Measurements from ENCODE around the gene SFSWAP. TPM values are rescaled to one million over a fixed set of nuclear protein-coding genes. Genes with fewer than 3 reads are reported as not detected.
"Not testable (repeated sequence)": the region's sequence is repeated elsewhere in the genome, so short reads cannot be mapped to it uniquely, and the experiment has no call there.

The SFSWAP gene
- total RNA-seq, 1 donor, result 59.0 TPM

DNA sequence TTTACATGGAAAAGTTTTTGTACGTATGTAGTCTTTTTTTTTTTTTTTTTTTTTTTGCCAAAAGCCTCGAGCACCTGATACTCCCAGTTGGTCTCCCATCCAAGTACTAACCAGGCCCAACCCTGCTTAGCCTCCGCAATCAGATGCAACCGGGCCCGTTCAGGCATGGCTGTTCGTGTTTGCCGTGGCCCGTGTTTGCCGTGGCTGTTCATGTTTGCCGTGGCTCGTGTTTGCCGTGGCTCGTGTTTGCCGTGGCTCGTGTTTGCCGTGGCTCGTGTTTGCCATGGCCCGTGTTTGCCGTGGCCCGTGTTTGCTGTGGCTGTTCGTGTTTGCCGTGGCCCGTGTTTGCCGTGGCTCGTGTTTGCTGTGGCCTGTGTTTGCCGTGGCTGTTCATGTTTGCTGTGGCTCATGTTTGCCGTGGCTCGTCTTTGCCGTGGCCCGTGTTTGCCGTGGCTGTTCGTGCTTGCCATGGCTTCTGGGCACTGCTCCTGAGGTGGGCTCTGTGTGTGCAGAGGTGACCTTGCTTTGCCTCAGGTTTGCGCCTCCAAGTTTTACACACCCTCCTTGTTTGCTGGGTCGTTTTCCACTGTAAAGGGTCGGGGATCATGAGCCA lies 90.5 kb downstream of the SFSWAP start:
- peaks cover 11% of the 10 kb centered on the region for H3K4me1 ChIP-seq (ENCODE audit: insufficient read depth, low read length)
- H3K4me3 ChIP-seq (ENCODE audit: low read length), result no peak overlapping the region
- no peaks in the 10 kb centered on the region for H3K9me3 ChIP-seq (ENCODE audit: low read depth, low read length)
- no peaks in the 10 kb centered on the region for H3K27me3 ChIP-seq (ENCODE audit: insufficient read depth, low read length)

DNA sequence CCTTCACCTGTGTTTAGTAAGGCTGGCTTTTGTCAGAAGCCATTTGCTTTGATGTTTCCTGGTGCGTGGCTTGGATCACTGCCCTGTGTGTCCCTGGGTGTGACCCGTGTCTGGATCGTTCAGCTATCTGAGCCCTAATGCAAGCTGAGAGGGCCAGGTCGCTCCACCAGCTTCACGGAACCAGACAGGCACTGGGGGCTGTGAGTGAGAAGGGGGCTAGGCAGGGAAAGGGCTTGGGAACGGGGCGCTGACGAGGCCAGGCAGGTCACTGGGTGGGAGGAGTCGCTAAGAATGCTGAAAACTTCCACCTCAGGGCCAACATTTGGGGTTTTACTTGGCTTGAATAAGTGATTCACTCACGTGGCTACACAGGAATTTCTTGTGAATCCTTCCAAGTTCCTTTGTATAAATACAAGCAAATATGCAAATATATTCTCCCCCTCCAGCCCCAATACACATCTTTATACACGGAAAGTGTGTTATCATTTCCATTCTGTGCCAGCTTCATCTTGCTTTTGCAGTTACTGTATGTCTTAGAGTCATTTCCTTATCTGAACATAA lies 93.2 kb downstream of the SFSWAP start:
- peaks cover 13% of the 10 kb centered on the region for H3K4me1 ChIP-seq (ENCODE audit: insufficient read depth, low read length)
- no peaks in the 10 kb centered on the region for H3K9me3 ChIP-seq (ENCODE audit: low read depth, low read length)
- no peak overlapping the region for H3K4me3 ChIP-seq (ENCODE audit: low read length)
- no peaks in the 10 kb centered on the region for H3K27me3 ChIP-seq (ENCODE audit: insufficient read depth, low read length)

DNA sequence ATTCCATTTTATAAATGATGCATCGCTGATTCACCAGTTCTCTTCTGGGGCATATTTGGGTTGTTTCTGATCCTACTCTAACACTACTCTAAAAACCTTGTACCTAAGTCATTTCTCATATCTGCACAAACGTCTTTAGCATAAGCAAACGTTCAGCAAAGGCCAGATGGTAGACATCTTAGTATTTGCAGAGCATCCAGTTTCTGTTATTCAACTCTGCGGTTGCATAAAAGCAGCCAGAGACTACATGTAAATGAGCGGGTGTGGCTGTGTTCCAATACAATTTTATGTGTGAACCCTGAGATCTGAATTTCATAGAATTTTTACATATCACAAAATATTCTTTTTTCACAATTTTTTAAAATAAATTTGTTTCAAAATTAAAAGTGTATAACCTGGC lies 94.5 kb downstream of the SFSWAP start:
- no peaks in the 10 kb centered on the region for H3K9me3 ChIP-seq (ENCODE audit: low read depth, low read length)
- H3K4me3 ChIP-seq (ENCODE audit: low read length), result no peak overlapping the region
- H3K27me3 ChIP-seq (ENCODE audit: insufficient read depth, low read length), result no peaks in the 10 kb centered on the region
- H3K4me1 ChIP-seq (ENCODE audit: insufficient read depth, low read length), result peaks cover 13% of the 10 kb centered on the region

DNA sequence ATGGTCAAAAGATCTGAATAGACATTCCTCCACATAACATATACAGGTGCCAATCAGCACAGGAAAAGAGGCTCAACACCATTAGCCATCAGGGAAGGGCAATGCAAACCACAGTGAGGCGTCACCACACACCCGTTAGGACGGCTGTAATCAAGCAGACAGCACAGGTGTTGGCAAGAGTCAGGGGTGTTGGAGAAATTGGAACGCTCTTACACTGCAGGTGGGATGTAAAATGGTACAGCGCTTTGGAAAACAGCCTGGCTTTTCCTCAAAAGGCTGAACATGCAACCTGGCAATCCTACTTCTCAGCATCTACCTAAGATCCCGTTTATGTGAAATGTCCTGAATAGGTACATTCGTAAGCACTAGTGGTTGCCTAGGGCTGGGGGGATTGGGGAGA lies 95.8 kb downstream of the SFSWAP start:
- Histone ChIP-seq H3K4me1 (ENCODE audit: insufficient read depth, low read length) (peaks cover 13% of the 10 kb centered on the region), H3K27me3 (ENCODE audit: insufficient read depth, low read length) (no peaks in the 10 kb centered on the region), H3K9me3 (ENCODE audit: low read depth, low read length) (no peaks in the 10 kb centered on the region), H3K4me3 (ENCODE audit: low read length) (no peak overlapping the region)

DNA sequence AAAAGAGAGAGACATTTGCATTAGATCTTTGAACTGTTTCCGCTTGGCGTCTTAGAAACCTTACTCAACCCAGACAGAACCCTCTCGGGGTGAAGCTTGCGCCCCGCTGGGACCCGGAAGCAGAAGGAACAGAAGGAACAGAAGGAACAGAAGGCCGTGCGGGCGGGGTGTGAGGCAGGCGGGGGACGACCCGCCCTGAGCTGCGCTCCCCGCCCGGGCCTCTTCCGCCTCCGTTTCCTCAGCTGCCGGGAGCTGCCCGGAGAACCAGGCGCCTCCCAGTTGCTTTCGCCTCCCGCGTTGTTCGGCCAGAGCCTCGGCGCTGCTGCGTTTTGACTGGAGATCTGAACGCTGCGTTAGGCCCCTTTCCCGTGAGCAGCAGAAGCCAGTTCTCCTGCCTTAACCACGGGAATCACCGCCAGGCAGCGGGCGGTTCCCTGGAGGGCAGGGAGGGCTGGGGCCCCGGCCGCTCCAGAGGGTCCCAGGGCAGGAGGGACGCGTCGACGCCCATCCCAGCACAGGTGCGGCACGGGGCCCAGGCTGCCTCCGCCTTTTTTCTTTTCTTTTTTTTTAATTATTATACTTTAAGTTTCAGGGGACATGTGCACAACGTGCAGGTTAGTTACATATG lies 98.0 kb downstream of the SFSWAP start:
- peak overlapping the region; percentile 47 for H3K4me3 ChIP-seq (ENCODE audit: low read length)

DNA sequence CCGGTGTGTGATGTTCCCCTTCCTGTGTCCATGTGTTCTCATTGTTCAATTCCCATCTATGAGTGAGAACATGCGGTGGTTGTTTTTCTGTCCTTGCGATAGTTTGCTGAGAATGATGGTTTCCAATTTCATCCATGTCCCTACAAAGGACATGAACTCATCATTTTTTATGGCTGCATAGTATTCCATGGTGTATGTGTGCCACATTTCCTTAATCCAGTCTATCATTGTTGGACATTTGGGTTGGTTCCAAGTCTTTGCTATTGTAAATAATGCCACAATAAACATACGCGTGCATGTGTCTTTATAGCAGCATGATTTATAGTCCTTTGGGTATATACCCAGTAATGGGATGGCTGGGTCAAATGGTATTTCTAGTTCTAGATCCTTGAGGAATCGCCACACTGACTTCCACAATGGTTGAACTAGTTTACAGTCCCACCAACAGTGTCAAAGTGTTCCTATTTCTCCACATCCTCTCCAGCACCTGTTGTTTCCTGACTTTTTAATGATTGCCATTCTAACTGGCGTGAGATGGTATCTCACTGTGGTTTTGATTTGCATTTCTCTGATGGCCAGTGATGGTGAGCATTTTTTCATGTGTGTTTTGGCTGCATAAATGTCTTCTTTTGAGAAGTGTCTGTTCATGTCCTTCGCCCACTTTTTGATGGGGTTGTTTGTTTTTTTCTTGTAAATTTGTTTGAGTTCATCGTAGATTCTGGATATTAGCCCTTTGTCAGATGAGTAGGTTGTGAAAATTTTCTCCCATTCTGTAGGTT lies 98.8 kb downstream of the SFSWAP start:
- not testable (repeated sequence) for H3K9me3 ChIP-seq (ENCODE audit: low read depth, low read length); H3K4me1 ChIP-seq (ENCODE audit: insufficient read depth, low read length); H3K27me3 ChIP-seq (ENCODE audit: insufficient read depth, low read length); H3K4me3 ChIP-seq (ENCODE audit: low read length)

More for the DNA sequence above, 98.0 kb downstream of the SFSWAP start:
- no peaks in the 10 kb centered on the region for H3K9me3 ChIP-seq (ENCODE audit: low read depth, low read length)
- H3K4me1 ChIP-seq (ENCODE audit: insufficient read depth, low read length), result peaks cover 7% of the 10 kb centered on the region
- no peaks in the 10 kb centered on the region for H3K27me3 ChIP-seq (ENCODE audit: insufficient read depth, low read length)

DNA sequence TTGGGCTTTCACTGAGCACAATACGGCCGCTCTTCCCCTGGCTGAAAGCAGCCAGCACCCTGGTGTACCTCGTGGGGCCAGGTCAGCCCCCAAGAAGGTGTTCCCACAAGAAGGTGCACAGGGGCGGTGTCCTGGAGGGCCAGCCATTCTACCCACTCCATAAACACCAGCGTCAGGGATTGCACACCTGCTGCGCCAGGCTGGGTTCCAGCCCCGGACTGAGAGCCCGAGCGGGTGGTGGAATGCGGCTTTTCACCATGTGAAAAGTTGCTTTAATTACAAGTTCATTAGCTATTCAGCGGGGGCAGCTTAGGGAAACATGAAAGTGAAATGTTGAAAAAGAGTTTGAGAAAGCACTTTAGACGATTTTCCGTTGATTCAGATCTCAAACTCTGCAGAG lies 99.8 kb downstream of the SFSWAP start:
- Histone ChIP-seq H3K4me3 (ENCODE audit: low read length) (no peak overlapping the region), H3K27me3 (ENCODE audit: insufficient read depth, low read length) (no peaks in the 10 kb centered on the region), H3K9me3 (ENCODE audit: low read depth, low read length) (no peaks in the 10 kb centered on the region), H3K4me1 (ENCODE audit: insufficient read depth, low read length) (peaks cover 10% of the 10 kb centered on the region)

DNA sequence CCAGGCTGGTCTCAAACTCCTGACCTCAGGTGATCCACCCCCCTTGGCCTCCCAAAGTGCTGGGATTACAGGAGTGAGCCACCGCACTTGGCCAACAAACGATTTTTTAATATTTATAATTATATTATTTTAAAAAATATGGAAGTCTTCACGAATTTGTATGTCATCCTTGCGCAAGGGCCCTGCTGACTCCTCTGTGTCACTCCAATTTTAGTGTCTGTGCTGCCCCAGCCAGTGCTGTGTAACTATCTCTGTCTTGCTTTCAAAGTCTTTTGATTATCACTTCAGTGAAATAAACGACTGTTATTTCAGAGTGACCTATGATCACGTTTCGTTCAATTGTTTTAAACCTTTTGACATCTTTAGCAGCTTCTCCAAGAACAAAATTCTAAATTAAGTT lies 104.2 kb downstream of the SFSWAP start:
- H3K4me1 ChIP-seq (ENCODE audit: insufficient read depth, low read length), result peaks cover 47% of the 10 kb centered on the region
- H3K27me3 ChIP-seq (ENCODE audit: insufficient read depth, low read length), result no peaks in the 10 kb centered on the region
- no peak overlapping the region for H3K4me3 ChIP-seq (ENCODE audit: low read length)
- H3K9me3 ChIP-seq (ENCODE audit: low read depth, low read length), result no peaks in the 10 kb centered on the region

DNA sequence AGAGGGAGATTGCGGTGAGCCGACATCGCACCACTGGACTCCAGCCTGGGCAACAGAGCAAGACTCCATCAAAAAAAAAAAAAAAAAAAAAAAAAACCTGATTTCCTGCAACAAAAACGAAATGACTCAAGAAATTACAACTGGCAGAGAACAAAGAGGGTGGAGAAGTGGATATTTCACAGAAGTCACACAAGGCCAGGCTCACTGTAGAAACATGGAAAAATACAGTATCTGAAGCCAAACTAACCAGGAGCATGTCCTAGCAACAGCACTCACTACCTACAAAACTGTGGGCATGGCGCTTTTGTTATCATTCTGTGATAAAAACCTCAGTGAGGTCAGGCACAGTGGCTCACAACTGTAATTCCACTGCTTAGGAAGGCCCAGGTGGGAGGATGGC lies 105.6 kb downstream of the SFSWAP start:
- Histone ChIP-seq H3K27me3 (ENCODE audit: insufficient read depth, low read length) (no peaks in the 10 kb centered on the region), H3K4me3 (ENCODE audit: low read length) (no peak overlapping the region), H3K4me1 (ENCODE audit: insufficient read depth, low read length) (peaks cover 52% of the 10 kb centered on the region), H3K9me3 (ENCODE audit: low read depth, low read length) (no peaks in the 10 kb centered on the region)

DNA sequence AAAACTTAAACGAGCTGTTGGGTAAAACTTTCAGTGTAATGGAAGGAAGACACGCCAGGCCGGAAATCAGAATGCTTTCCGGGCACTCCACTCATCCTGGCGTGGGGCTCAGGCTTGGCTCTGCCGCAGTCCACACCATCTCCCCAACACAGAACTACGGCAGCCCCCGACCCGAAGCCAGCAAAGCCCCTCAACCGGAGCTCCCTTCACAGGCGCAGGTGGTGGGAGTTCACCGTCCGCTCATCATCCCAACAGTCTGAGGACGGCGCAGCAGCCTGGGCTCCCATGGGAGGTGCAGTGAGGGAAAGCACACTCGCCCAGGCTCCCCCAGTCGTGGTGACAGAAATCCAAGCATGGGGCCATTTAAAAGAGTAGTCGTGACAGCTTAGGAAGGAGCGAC lies 106.4 kb downstream of the SFSWAP start:
- Histone ChIP-seq H3K4me1 (ENCODE audit: insufficient read depth, low read length) (peaks cover 52% of the 10 kb centered on the region), H3K9me3 (ENCODE audit: low read depth, low read length) (no peaks in the 10 kb centered on the region), H3K4me3 (ENCODE audit: low read length) (no peak overlapping the region), H3K27me3 (ENCODE audit: insufficient read depth, low read length) (no peaks in the 10 kb centered on the region)

DNA sequence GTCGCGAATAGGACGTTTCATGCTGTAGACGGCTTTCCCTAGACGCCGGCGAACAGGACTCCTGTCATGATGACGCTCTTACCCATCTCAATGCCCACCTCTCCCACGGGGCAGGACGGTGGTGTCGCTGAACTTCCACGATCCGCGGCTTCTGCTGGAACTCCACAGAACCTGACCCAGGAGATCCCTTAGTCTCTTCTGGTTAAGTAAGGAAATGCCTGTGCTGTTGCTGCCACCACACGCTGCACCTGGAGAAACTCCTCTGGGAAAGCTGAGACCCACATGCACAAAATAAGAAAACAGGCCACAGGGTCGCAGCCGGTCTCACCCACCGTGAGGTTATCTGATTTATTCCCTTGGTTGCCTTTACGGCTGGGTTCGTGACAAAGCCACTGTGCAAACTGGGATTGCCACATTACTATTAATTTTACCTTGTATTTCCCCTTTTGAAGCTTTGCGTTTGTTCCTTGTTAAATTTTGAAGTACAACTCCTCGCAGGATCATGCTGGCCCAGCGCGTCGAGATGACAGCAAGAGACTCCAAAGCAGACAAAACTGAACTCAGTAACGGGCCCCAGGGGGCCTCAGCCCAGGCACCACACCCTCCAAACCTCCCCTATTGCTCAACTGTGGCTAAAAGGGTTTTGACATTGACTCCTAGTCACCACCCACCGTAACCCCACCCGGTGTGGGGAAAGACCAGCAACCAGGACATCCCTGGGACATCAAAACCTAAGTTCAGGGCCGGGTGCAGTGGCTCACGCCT lies 108.1 kb downstream of the SFSWAP start:
- Histone ChIP-seq H3K27me3 (ENCODE audit: insufficient read depth, low read length) (no peaks in the 10 kb centered on the region), H3K9me3 (ENCODE audit: low read depth, low read length) (no peaks in the 10 kb centered on the region), H3K4me1 (ENCODE audit: insufficient read depth, low read length) (peaks cover 52% of the 10 kb centered on the region), H3K4me3 (ENCODE audit: low read length) (no peak overlapping the region)

DNA sequence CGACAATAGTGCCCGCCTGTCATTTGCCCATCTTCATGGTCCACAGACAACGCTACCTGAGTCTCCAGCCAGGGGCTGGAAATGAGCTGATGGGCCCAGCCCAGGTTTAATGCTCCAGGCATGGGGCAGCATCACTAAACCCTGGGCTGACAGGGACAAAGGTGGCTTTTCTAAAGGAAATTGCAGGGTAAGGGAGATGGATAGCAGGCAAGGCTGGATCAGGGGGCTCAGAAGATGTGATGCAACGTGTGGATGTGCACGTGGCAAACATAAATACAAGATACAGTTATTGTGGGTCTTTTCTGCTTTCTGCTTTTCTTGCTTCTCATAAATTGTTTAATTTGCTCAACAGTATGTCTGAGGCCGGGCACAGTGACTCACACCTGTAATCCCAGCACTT lies 113.6 kb downstream of the SFSWAP start:
- H3K4me3 ChIP-seq (ENCODE audit: low read length), result no peak overlapping the region

DNA sequence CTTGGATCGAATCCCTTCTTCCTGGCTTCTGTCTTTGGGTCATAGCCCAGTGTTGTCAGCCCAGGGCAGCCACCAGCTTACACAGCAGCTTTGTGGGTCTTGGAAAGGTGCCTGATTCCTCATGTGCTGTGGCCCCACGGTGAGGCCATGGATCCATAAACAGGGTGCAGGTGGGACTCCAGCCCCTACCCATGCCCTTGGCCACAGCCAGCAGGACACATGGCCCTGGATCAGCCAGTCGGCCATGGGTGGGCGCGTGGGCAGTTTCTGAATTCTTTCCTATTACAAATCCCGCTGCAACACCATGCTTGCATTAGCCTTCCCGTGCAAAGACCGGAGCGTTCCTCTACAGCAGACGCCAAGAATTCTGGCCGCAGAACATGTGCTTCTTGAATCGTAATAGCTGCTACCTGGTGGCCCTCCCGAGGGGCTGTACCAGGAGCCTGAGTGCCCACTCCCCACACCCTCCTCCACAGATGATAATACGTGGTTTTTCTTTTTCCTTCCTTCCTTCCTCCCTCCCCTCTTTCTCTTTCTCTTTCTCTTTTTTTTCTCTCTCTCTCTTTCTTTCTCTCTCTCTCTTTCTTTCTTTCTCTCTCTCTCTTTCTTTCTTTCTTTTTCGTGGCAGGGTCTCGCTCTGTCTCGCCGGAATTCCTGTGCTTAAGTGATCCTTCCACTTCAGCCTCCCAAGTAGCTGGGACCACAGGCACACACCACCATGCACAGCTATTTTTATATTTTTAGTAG lies 114.4 kb downstream of the SFSWAP start:
- Histone ChIP-seq H3K9me3 (ENCODE audit: low read depth, low read length) (no peaks in the 10 kb centered on the region), H3K4me1 (ENCODE audit: insufficient read depth, low read length) (peaks cover 25% of the 10 kb centered on the region), H3K4me3 (ENCODE audit: low read length) (no peak overlapping the region), H3K27me3 (ENCODE audit: insufficient read depth, low read length) (peaks cover 9% of the 10 kb centered on the region)

More for the DNA sequence above, 113.6 kb downstream of the SFSWAP start:
- Histone ChIP-seq H3K4me1 (ENCODE audit: insufficient read depth, low read length) (peaks cover 24% of the 10 kb centered on the region), H3K27me3 (ENCODE audit: insufficient read depth, low read length) (peaks cover 3% of the 10 kb centered on the region), H3K9me3 (ENCODE audit: low read depth, low read length) (no peaks in the 10 kb centered on the region)

Measured in mononuclear cell (primary cell).